GM18502 (cell line): ENCODE results near the gene VN1R4.
"Not testable (repeated sequence)": the region's sequence is repeated elsewhere in the genome, so short reads cannot be mapped to it uniquely, and the experiment has no call there.

Experiments
- ATAC-seq: cut with Tn5 transposase; IDR thresholded peaks from one replicate; pipeline ENCODE4 v1.9.1; 2021; ENCODE audit warnings: mild to moderate bottlenecking; ENCODE audit not compliant: unreplicated experiment, poor library complexity

The VN1R4 gene, protein sequence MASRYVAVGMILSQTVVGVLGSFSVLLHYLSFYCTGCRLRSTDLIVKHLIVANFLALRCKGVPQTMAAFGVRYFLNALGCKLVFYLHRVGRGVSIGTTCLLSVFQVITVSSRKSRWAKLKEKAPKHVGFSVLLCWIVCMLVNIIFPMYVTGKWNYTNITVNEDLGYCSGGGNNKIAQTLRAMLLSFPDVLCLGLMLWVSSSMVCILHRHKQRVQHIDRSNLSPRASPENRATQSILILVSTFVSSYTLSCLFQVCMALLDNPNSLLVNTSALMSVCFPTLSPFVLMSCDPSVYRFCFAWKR

DNA sequence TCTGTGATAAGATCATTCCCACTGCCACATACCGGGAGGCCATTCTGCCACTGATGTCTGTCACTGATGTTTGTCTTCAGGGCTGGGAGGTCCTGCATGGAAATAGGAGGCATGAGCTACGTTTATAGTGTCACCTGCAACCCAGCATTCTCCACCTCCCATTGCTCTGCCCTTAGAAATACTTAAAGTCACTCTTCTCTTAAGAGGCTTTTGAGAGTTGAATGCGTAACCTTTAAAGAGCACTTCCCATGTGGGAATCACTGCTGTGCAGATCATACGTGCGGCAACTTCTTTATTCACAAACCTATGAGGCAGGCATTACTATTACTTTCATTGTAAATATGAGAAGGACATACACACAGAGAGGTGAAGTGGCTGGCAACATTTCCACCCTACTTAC is at the start of gene VN1R4:
VN1R4 (minus strand) TSS at position 101 of the 400 bp plus-strand sequence; CDS start at position 43, 58 bp downstream.
- ATAC-seq = not testable (repeated sequence)

GRCh38 chr19:53311897-53312296 is 44.4 kb upstream of the VN1R4 start:
- ATAC-seq = no peak

- no peak for ATAC-seq
Measured at GRCh38 chr19:53311044-53311443, 43.5 kb upstream of the VN1R4 start.

- ATAC-seq = no peak
Measured at GRCh38 chr19:53308339-53308811, 40.9 kb upstream of the VN1R4 start.

- ATAC-seq = not testable (repeated sequence)
Measured at GRCh38 chr19:53301341-53301740, 33.8 kb upstream of the VN1R4 start.

- no peak for ATAC-seq
Measured at GRCh38 chr19:53294786-53295441, 27.4 kb upstream of the VN1R4 start.

- no peak for ATAC-seq
Measured at GRCh38 chr19:53290758-53291549, 23.4 kb upstream of the VN1R4 start.

- ATAC-seq = no peak
Measured at GRCh38 chr19:53285087-53285486, 17.6 kb upstream of the VN1R4 start.

DNA sequence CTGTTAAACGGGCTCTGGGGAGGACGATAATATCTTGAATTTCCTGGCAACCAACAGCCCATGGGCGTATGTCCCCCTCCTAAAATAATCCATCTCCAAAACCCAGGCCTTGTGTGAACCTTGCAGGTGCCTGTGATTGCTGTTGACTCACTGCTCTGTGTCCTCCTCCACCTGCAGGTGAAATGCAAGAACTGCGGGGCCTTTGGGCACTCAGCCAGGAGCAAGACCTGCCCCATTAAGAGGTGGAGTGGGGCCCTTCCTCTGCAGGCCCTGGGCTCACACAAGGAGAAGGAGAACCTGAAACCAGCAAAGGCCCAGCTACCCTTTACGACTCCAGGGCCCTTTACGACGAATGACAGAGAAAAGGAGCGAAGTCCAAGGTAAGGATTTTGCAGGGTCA is 14.4 kb upstream of the VN1R4 start:
- ATAC-seq = not testable (repeated sequence)

GRCh38 chr19:53275480-53275879 is 8.0 kb upstream of the VN1R4 start:
- no peak for ATAC-seq

DNA sequence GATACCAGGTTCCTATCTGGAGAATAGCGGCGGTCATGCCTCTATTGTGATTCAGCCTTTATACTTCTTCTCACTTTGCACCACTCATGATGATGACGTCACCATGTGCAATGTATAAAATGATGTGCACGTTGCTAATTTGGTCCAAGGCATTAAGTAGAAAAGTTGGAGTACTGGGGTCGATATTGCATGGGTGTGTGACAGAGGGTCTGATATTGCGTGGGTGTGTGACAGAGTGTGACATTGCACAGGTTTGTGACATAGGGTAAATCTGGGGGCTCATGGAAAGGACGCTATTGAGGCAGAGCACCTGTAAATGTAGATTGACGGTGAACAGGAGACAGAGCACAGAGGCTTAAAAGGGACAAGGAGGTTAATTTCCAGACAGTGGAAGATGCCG is 4.5 kb upstream of the VN1R4 start:
- ATAC-seq = no peak

- ATAC-seq = not testable (repeated sequence)
Measured at GRCh38 chr19:53269861-53270260, 2.3 kb upstream of the VN1R4 start.

DNA sequence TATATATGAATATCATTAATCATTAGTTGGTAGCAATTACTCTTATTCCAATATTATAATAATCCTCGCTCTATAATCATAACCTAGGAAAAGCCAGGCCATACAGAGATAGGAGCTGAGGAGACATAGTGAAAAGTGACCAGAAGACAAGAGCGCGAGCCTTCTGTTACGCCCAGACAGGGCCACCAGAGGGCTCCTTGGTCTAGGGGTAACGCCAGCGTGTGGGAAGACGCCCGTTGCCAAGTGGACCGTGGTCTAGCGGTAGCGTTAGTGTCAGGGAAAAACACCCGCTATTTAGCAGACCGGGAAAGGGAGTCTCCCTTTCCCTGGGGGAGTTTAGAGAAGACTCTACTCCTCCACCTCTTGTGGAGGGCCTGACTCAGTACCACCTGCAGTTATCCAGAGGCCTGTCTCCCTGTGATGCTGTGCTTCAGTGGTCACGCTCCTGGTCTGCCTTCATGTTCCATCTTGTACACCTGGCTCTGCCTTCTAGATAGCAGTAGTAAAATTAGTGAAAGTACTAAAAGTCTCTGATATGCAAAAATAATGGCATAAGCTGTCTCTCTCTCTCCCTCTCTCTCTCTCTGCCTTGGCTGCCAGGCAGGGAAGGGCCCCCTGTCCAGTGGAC is 9.7 kb downstream of the VN1R4 start, which contains the start of gene VN1R2:
VN1R2 (plus strand) TSS at position 578 of the 628 bp plus-strand sequence. CDS start 84 bp downstream, outside the sequence.
- ATAC-seq = not testable (repeated sequence)

- no peak for ATAC-seq
Measured at GRCh38 chr19:53254411-53255341, 12.8 kb downstream of the VN1R4 start, which contains the start of gene ZNF677. TSS of gene ZNF677 (minus strand) at chr19:53254873. CDS start at chr19:53251550, 3,323 bp downstream.

DNA sequence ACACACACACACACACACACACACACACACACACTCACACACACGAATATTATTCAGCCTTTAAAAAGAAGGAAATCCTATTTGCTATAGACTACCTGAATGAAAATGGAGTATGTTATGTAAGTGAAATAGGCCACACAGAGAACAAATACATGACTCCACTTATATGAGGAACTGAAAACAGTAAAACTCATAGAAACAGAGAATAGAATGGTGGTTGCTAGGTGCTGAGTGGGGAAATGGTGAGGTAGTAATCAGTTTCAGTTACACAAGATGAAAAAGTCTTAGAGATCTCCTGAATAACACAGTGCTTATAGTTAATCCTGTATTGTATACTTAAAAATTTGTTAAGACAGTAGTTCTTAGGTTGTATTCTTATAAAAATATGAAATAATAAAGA is 21.0 kb downstream of the VN1R4 start:
- no peak for ATAC-seq

DNA sequence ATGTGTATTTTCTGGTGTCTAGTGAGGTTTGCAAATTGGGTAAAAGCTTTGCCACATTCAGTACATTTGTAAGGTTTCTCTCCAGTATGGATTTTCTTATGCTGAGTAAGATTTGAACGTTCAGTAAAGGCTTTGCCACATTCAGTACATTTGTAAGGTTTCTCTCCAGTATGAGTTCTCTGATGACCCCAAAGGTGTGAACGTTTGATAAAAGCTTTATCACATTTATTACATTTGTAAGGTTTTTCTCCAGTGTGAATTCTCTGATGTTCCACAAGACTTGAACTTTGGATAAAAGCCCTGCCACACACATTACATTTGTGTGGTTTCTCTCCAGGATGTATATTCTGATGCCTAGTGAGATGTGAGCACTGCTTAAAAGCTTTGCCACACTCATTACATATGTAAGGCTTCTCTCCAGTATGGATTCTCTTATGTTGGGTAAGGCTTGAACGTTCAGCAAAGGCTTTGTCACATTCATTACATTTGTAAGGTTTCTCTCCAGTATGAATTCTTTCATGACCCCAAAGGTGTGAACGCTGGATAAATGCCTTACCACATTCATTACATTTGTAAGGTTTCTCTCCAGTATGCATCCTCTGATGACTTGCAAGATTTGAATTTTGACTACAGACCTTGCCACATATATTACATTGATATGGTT is 30.3 kb downstream of the VN1R4 start:
- ATAC-seq = no peak

DNA sequence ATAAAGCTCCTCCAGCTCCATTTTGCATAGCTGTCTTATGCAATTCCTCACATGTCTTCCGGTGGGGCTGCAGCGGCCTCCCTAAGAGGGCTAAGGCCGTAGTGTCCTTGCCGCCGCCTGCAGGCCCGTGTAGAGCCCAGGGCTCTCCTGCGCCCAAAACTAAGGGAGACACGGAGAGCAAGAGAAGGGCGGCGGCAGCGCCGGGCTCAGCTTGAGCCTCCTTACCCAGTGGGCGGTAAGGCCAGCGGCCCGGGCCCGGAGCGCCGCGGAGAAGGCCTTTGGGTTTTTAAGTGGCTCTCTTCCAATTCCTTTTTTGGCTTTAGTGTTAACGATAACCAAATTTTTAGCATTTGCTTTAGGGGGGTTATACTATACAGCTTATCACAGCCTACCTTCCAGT is 42.9 kb downstream of the VN1R4 start:
- ATAC-seq = no peak

- ATAC-seq = not testable (repeated sequence)
Measured at GRCh38 chr19:53222716-53223115, 44.8 kb downstream of the VN1R4 start.
